Activated gamma-delta T cell treated with Interleukin-2 at 50 U/mL for 16 hours (primary cell): ENCODE results near the gene MFSD6.
A peak's percentile ranks its signal among the peaks of the same experiment; 100 is the strongest.
"Not testable (repeated sequence)": the region's sequence is repeated elsewhere in the genome, so short reads cannot be mapped to it uniquely, and the experiment has no call there.

Experiments used
- DNase-seq: peaks from one replicate; pipeline ENCODE4 v3.0.0-alpha.2; 2020

Gene MFSD6

GRCh38 chr2:190504912-190505311 lies 96.8 kb downstream of the MFSD6 start:
- no peak for DNase-seq

DNA sequence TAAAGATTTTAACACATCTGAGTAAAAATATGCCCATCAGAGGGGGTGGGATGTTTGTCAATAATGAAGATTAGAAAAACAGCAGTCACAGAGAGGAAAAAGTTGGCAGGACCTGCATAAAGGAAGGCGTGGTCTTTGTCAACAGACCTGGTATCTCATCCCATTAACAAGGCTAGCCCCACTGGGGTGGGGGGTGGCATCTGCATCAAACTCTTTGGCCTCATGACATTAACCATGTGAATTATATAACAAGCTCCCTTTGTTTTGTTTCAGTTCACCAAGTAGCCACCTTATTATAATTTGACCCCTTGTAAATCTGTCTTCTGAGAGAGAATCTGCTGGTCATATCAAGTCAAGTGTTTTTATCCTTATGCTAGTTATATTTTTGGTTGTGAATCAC lies 97.5 kb downstream of the MFSD6 start:
- DNase-seq: no peak

DNA sequence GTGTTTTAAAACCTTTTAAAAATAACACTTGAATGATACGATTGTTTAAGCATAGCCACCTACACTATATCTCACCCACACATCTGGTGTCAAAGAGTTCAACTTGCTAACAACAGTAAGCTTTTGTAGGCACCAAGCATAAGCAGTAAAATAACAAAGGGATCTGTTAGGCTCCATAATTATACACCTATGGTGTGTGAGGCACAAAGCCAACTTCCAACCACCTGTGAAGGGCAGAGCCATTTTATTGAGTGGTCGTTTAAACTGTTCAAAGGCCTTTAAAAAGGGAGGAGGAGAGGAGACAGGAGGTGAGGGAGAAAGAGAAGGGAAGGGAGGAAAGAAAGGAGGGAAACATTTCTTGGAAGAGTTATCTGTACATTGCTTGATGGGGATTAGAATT lies 98.5 kb downstream of the MFSD6 start:
- no peak for DNase-seq

- DNase-seq: no peak
Measured at GRCh38 chr2:190507135-190507534, 99.0 kb downstream of the MFSD6 start.

DNA sequence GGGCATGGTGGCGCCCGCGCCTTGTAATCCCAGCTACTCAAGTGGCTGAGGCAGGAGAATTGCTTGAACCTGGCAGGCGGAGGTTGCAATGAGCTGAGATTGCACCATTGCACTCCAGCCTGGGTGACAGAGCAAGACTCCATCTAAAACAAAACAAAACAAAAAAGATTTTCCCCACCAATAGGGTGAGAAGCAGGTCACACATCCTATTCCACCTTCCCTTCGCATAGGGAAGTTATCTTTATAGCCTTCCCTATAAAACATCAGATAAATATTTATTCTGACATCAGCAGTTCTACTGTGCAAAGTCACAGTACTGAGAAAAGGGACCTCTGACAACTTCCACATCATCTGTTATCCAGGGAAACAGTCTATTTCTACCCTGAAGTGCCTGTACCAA lies 101.7 kb downstream of the MFSD6 start:
- DNase-seq: not testable (repeated sequence)

DNA sequence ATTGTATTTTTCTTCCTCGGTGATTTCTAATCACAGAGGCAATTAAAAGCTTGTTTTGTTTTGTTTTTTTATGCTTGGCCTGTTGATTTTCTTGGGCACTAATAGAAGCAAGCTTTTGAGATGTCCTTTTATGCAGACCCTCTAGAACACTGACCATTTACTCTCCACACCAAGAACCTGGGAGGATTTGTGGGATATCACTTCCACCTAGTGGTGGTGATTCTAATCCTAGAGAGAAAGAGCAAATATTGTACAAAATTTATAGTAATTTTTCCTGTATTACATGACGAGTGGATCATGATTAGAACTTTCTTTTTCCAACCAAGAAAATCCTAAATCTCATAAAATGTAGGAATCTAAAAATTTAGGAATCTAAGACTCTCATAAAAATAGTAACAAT lies 102.9 kb downstream of the MFSD6 start:
- DNase-seq: no peak

DNA sequence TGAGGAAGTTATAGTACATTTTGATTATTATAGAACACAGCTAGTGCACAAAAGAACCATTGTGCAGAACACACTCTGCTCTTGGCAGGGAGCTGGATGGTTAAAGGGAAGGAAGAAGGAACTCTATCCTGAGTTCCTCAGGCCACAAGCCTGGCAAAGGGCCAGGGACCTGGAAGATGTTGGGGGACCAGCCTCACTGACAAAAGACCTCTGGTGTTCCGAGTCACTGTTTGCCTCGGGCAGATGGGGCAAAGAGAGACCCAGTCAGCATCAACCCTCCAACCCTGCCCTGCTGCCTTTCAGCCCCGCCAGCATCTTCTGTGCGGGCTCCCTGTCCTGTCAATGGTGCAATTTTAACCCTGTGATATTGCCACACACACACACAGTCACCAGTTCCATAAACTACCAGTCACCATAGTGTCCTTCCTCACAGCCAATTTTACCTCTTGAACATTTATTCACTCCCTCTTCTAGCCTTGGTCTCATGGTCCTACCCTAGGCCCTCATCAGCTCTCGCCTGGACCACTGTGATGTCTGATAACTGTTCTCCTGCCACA lies 104.5 kb downstream of the MFSD6 start:
- DNase-seq: no peak

GRCh38 chr2:190513877-190514276 lies 105.7 kb downstream of the MFSD6 start:
- DNase-seq: no peak

DNA sequence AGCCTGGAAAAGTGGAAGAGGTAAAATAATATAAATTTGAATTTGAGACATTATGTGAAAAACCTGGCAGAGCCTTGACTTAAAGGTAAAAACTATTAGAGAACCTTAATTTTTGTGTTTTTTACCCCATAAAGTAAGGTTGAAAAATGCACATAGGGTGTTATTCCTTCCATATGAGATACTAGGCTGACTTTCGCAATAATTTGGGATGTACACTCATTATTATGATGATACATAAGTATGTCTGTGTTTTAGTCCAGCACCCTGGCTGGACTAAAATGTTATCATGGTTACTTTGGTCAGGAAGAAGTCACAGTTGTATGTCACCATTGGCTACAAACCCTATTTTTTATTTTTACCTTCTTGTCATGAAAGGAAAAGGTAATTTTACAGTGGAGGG lies 106.5 kb downstream of the MFSD6 start:
- no peak for DNase-seq

DNA sequence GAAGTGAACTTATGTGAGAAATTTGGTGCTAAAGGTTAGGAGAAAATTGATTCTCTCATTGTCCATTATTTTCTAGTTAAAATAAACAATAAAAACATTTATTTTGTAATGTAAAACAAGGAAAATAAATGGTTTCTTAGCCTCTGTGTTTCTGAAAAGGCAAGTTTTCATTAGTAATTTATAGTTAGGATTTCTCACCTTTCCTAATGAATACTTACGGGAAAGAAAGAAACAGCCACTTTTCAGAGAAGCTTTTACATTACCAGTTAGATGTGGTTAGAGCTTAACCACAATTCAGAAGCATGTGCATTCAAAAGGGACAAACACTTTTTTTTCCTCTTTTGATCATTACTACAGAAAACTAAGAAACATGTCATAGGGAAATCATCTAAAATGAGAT lies 107.5 kb downstream of the MFSD6 start:
- DNase-seq: no peak

- no peak for DNase-seq
Measured at GRCh38 chr2:190517468-190517867, 109.3 kb downstream of the MFSD6 start.

GRCh38 chr2:190519975-190520767 lies 112.0 kb downstream of the MFSD6 start:
- DNase-seq: no peak

DNA sequence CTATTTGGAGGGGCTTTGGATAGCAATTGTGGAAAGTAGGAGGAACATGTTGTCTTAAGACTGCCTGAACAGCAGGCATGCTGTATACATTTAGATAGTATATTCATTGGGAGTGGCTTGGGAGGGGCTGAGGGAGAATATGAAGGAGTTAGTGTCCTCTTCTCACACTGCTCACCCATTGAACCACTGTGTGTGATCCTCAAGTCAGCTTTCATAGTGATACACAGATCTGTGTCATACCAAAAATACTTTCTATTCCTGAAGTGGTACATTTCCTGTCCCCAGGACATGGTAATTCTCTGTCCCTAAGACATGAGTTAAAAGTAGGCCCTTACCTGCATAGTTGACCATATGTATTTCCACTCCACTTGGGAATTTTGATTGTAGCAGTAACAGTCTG lies 116.8 kb downstream of the MFSD6 start:
- no peak for DNase-seq

- no peak for DNase-seq
Measured at GRCh38 chr2:190526105-190526750, 118.1 kb downstream of the MFSD6 start.

DNA sequence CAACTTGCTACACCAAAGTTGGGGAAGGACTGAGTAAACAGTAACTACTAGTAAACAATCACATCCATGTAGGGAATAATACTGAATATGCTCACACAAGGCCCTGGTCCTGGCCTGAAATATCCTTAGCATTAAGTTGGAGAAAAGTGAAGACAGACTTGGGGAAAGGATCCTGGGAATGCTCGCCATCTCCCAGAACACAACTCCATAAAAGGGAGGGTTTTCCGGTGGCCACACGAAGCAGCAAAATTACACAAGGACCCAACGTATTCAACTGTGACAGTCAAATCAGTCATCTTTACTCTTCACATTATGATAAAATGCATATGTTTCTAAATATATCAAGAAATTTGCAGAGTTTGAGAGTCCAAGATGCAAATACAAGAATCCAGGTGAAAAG lies 119.1 kb downstream of the MFSD6 start:
- no peak for DNase-seq

DNA sequence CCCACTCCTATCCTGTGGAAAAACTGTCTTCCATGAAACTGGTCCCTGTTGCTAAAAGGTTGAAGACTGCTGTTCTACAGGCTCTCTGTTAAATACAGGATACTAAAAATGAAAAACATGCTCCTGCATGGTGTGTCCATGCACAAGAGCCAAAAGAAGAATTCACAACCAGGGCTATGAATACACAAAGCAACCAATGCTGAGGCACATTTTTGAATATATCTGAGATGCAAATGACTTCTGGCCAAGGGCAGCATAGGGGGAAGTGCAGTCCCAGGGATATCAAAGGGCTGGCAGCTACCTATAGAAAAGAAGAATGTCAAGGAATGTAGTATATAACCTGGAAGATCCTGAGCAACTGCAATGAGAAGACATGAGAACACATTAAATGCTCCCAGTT lies 119.8 kb downstream of the MFSD6 start:
- DNase-seq: no peak

DNA sequence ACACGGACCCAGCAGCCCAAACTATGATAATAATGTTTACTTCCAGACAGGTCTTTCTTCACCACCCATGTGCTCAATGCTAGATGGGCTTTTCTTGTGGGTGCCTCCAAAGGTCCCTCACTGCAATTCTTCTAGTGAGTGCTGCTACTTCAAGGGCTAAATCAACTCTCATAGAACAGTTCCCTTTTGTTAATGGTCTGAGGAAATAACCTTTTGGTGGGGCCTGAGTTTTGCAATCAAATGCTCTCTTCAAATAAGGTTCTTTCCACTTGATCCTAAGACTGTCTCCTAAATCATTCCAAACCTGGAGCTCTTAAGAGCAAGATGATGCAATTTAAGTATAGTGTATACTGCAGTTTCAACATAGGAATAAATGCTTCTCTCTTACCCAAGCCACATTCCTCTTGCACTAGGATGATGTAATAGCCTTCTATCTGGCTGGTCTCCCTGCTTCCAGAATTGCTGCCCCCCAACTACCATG lies 120.4 kb downstream of the MFSD6 start:
- DNase-seq: no peak

GRCh38 chr2:190529486-190530247 lies 121.5 kb downstream of the MFSD6 start:
- DNase-seq: no peak

GRCh38 chr2:190530248-190530900 lies 122.2 kb downstream of the MFSD6 start:
- no peak for DNase-seq

- DNase-seq: no peak
Measured at GRCh38 chr2:190532581-190532980, 124.4 kb downstream of the MFSD6 start.

DNA sequence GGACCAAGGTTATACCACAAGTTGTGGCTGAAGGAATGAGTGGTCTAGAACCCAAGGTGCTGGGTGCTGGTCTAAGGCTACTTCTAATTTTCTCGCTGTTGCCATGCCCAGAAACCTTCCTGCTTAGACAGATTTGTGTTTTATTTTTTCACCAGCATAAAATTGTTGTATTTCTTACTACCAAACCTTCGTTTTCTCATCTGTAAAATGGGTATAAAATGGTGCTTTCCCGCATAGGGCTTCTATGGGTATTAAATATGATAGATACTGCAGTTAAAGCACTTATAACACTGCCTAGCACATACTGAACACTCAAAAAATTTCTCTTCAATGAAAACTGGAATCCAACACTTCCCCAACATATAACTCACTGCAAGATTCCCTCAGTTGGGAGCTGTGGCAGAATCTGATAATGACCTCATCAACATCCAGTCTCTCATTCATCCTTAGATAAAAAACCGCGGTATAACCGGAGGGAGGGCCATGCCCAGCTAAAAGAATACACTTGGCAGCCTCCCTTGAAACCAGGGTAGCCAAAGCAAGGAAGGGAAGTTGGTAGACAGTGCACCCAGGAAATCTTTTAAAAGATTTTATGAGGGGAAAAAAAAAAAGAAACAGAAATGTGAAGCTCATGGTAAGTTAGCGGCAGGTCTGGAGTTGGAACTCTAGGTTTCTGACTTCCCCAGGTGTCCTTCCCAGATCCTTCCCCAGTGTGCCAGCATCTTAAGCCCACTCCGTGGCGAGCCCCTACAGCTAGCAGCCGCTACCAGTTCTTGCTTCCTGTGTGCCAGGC lies 125.2 kb downstream of the MFSD6 start:
- no peak for DNase-seq

- peak; percentile 48 for DNase-seq
Measured at GRCh38 chr2:190533968-190534309, 125.8 kb downstream of the MFSD6 start.
